ENCODE results near the gene GNG8.

Gene GNG8

GRCh38 chr19:46616631-46617322, 19.2 kb downstream of the GNG8 start:
- peak; percentile 61 to 85 for DNase-seq

- DNase-seq: no peak
Measured at GRCh38 chr19:46615966-46616365, 20.0 kb downstream of the GNG8 start.

GRCh38 chr19:46614114-46614722, 21.8 kb downstream of the GNG8 start:
- DNase-seq: peak; percentile 55 to 67

GRCh38 chr19:46613525-46613924, 22.5 kb downstream of the GNG8 start:
- DNase-seq: no peak

GRCh38 chr19:46611776-46612175, 24.2 kb downstream of the GNG8 start:
- DNase-seq: no peak

GRCh38 chr19:46610851-46611770, 24.9 kb downstream of the GNG8 start:
- no peak for DNase-seq

GRCh38 chr19:46610413-46610775, 25.6 kb downstream of the GNG8 start:
- no peak for DNase-seq

- DNase-seq: no peak
Measured at GRCh38 chr19:46609511-46610412, 26.2 kb downstream of the GNG8 start.

- DNase-seq: no peak
Measured at GRCh38 chr19:46608581-46609345, 27.2 kb downstream of the GNG8 start.

GRCh38 chr19:46608178-46608577, 27.8 kb downstream of the GNG8 start:
- DNase-seq: no peak

- no peak for DNase-seq
Measured at GRCh38 chr19:46607448-46607841, 28.6 kb downstream of the GNG8 start.

GRCh38 chr19:46606681-46607447, 29.1 kb downstream of the GNG8 start:
- no peak for DNase-seq

- DNase-seq: no peak
Measured at GRCh38 chr19:46606019-46606418, 30.0 kb downstream of the GNG8 start.

- no peak for DNase-seq
Measured at GRCh38 chr19:46605356-46605821, 30.6 kb downstream of the GNG8 start.

GRCh38 chr19:46604781-46605355, 31.1 kb downstream of the GNG8 start:
- no peak for DNase-seq

GRCh38 chr19:46603752-46604231, 32.2 kb downstream of the GNG8 start:
- DNase-seq: no peak

GRCh38 chr19:46603195-46603637, 32.8 kb downstream of the GNG8 start:
- DNase-seq: no peak

- DNase-seq: no peak
Measured at GRCh38 chr19:46602392-46603194, 33.4 kb downstream of the GNG8 start.

Measured in SHP77 (cell line).